GM18907 (cell line): Measurements from ENCODE around the gene SYNPR.

Experiments used
- ATAC-seq: cut with Tn5 transposase; IDR thresholded peaks from one replicate; pipeline ENCODE4 v1.9.1; 2021; ENCODE audit warnings: mild to moderate bottlenecking, moderate library complexity; ENCODE audit not compliant: unreplicated experiment

The SYNPR gene

GRCh38 chr3:63523100-63523499, 245.0 kb downstream of the SYNPR start:
- no peak for ATAC-seq

DNA sequence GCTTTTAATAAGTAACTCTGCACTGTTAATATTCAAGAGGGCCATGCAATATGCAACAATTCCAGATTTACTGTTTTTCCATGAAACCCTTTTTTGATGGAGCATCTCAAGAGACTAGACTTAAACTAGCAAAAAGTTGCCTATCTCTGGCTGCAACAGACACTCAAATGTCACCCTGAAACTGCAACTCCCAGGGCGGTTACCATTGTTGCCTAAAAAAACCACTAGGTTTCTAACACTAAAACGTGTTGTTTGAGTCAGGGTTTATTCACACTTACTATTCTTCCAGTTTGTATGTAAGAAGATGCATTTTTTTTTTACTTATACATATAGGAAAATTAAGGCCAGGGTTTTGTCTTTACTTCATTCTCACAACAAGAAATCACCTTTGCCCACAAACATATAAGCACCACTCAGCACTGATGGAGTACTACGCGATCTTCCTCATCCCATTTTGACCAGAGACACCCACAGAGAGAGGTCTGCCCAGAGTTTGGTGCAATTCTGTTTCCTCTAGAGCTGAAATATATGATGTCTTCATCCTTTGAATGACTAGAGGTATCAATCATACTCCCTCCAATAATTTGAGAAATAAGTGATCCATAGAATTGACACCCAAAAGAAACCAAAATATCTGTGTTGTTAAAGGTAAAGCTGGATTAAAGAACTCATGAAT, 250.4 kb downstream of the SYNPR start:
- no peak for ATAC-seq

GRCh38 chr3:63532521-63532920, 254.4 kb downstream of the SYNPR start:
- no peak for ATAC-seq

DNA sequence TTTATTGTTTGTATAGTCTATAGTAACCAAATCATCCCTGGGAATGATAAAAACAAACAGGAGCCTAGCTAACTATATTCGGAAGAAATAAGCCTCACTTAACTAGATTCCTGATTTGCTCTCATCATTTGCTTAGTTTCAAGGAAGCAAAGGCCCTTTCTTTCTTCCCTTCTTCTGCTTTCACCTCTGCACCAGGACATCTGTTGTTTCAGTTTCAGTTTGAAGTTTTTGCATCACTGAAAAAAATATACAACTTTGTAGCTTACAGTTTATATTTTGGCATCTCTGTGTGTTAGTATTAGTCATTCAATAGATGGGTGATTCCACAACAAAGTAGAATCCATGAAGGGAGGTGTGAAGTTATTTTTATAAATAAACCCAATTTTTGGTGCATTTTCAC, 260.8 kb downstream of the SYNPR start:
- ATAC-seq, result peak; percentile 68

DNA sequence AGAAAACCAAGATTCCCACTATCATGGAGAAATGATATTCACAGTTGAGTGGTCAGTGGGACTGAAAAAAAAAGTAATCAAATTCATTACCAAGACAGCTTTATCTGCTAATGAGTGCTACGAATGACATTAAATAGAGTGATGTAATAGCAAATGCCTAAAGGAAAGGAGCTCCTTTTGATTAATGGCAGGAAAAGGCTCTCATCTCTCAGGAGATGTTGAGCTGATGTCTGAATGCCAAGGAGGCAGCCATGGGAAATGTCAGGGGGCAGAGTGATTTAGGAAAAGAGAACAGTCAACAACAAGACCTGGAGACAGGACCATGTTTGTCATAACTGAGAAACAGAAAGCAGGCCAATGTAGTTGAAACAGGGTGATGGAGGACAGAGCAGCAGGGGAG, 277.7 kb downstream of the SYNPR start:
- ATAC-seq, result no peak

DNA sequence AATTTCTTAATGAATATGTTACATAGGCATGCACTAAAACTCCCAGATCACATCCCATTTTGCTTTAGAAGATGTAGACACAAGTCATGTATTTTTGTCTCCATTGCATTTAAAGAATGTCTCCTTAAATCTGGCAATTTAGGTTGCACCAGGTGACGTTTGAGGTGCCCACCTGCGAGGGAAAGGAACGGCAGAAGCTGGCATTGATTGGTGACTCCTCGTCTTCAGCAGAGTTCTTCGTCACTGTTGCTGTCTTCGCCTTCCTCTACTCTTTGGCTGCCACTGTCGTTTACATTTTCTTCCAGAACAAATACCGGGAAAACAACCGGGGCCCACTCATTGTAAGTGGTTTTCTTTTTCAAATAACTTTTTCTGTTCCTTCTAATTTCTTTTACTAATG, 278.3 kb downstream of the SYNPR start:
- no peak for ATAC-seq

- peak; percentile 99 for ATAC-seq
These were observed 279.8 kb downstream of the SYNPR start for GRCh38 chr3:63557912-63558311.

- no peak for ATAC-seq
These were observed 281.8 kb downstream of the SYNPR start for GRCh38 chr3:63559884-63560283.

GRCh38 chr3:63561879-63562278, 283.8 kb downstream of the SYNPR start:
- ATAC-seq, result no peak

- no peak for ATAC-seq
These were observed 284.2 kb downstream of the SYNPR start for GRCh38 chr3:63562323-63562722.

DNA sequence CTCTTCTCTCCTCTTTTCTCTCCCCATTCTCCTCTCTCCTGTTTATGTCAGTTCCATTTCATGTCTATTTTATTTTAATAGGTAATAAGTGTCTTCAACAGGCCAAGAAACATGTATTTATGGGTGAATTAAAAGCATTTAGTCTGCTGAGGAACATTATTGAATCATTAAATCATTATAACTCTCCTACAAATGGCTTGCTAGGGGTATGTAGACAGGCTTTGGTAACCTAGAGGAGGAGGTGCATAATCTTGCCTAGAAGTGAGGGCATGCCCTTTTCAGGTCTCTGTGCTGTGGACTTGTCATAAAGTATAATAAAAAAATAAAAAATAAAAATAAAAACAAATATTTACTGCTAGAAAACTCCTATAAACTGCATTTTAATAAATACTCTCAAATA, 285.5 kb downstream of the SYNPR start:
- no peak for ATAC-seq

- no peak for ATAC-seq
These were observed 287.1 kb downstream of the SYNPR start for GRCh38 chr3:63565220-63565619.

- no peak for ATAC-seq
These were observed 293.6 kb downstream of the SYNPR start for GRCh38 chr3:63571682-63572081.

DNA sequence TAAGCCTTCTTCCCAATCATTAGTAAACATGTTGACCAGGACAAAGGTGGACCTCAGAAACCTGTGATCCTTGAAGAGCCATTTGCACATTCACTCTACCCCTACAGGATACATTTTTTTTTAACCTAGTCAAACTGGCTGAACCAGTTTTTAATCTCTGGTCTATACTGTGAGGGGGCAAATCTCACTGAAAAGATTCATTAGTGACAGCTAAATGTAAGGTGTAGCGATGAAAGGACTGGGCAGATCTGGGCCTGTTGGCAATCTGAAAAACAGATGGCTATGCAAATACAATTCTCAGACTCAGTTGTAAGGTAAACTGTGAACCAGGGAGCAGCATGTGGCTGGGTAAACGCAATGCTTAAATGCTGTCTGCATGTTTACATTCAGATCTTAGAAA, 298.7 kb downstream of the SYNPR start:
- no peak for ATAC-seq

GRCh38 chr3:63578858-63579257, 300.8 kb downstream of the SYNPR start:
- no peak for ATAC-seq

- ATAC-seq, result no peak
These were observed 302.0 kb downstream of the SYNPR start for GRCh38 chr3:63580151-63580550.

GRCh38 chr3:63582943-63583500, 304.9 kb downstream of the SYNPR start:
- no peak for ATAC-seq

GRCh38 chr3:63584681-63585080, 306.6 kb downstream of the SYNPR start:
- no peak for ATAC-seq

- no peak for ATAC-seq
These were observed 307.8 kb downstream of the SYNPR start for GRCh38 chr3:63585927-63586326.

DNA sequence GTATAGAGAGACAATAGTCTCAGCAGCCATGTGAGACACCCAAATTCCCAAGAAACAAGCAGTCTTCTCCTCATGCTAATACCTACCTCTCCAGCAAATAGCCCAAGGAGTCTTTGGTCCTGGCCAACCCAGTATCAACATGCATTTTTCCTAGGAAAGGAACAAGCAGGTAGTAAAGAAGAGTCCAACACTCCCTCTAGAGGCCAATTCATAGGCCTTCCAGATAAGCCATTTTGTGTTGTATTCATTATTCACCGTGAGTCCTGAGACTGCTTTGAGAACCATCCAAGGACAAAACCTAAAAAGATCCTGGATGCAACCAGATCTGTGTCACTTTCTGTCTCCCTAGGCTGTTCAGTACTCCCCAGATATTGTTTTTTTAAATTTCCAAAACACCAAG, 310.8 kb downstream of the SYNPR start:
- ATAC-seq, result no peak

GRCh38 chr3:63593779-63594178, 315.7 kb downstream of the SYNPR start:
- no peak for ATAC-seq

- no peak for ATAC-seq
These were observed 317.1 kb downstream of the SYNPR start for GRCh38 chr3:63595221-63595620.

DNA sequence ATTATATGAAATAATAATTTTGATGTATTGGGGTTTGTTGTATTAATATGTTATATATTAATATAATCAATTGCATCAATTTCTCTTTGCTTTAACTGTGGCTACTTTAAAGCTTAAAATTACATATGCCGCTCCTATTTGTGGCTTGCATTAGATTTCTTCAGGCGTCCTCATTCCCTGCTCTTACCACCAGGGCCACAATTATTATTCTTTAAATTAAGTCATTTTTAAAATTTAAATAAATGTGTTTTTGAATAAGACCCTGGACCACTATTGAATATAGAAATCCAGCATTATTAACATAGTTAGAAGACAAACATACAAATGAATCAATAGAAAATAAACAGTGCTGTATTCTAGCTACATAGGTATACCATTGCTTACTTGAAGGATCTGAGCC, 318.9 kb downstream of the SYNPR start:
- ATAC-seq, result no peak
